Measurements from ENCODE around the gene PEX3. TPM values are rescaled to one million over a fixed set of nuclear protein-coding genes. Genes with fewer than 3 reads are reported as not detected.

Gene PEX3
- total RNA-seq, 1 experiment from 2014 or later, result 17.9 TPM

- Histone ChIP-seq H3K4me1 (ENCODE audit: insufficient read depth, low read length) (no peaks in the 10 kb centered on the region), H3K27ac (ENCODE audit: insufficient read length, low read depth, low read length) (no peak overlapping the region), H4K5ac (ENCODE audit: insufficient read length, low read depth, low read length) (no peak overlapping the region), H3T11ph (ENCODE audit: low read length) (no peak overlapping the region), H3K14ac (ENCODE audit: insufficient read depth, low read length) (no peak overlapping the region), H2BK5ac (ENCODE audit: insufficient read length, low read length) (no peak overlapping the region), H3K56ac (ENCODE audit: insufficient read length, low read depth, low read length) (no peak overlapping the region), H4K8ac (replicated peaks; ENCODE audit: insufficient read length, low read depth, low read length) (no peak overlapping the region), H2BK20ac (ENCODE audit: low read depth, low read length, poor library complexity, severe bottlenecking) (no peak overlapping the region), H2AK5ac (ENCODE audit: insufficient read length, low read length) (no peak overlapping the region), H3K27me3 (ENCODE audit: insufficient read depth, low read length) (no peaks in the 10 kb centered on the region; the same call in 1 of the 2 replicates), H3K79me1 (ENCODE audit: insufficient read depth, low read depth, low read length, poor library complexity, severe bottlenecking) (no peaks in the 10 kb centered on the region), H3K4ac (ENCODE audit: low read depth, low read length) (no peak overlapping the region), H2BK12ac (ENCODE audit: insufficient read length, low read depth, low read length) (no peak overlapping the region), H3K23ac (ENCODE audit: insufficient read length, low read depth, low read length) (no peak overlapping the region), H3K23me2 (ENCODE audit: insufficient read length, low read depth, low read length, poor library complexity, severe bottlenecking) (no peaks in the 10 kb centered on the region), H3K79me2 (ENCODE audit: insufficient read depth, low read length) (no peaks in the 10 kb centered on the region), H3K9me3 (ENCODE audit: control insufficient read depth, low read depth, low read length) (no peaks in the 10 kb centered on the region), H4K91ac (ENCODE audit: insufficient read length, low read depth, low read length) (no peak overlapping the region), H3K4me2 (ENCODE audit: insufficient read depth, insufficient read length, low read length) (no peak overlapping the region), H2BK15ac (ENCODE audit: low read depth, low read length) (no peak overlapping the region), H2BK120ac (ENCODE audit: low read depth, low read length, poor library complexity, severe bottlenecking) (no peak overlapping the region), H3K9ac (ENCODE audit: extremely low read depth, insufficient read length, low read length) (no peak overlapping the region), H4K20me1 (ENCODE audit: control insufficient read depth, insufficient read depth, insufficient read length) (no peaks in the 10 kb centered on the region), H2AFZ (ENCODE audit: low read length) (no peak overlapping the region), H3K18ac (ENCODE audit: insufficient read length, low read depth, low read length) (no peak overlapping the region)
- H3K4me3 Mint-ChIP-seq, result no peak overlapping the region
- H3K36me3 Mint-ChIP-seq (ENCODE audit: insufficient read depth in 1 of 3, low read depth in 3 of 3), result peaks cover 2 to 6% (median 4%) of the 10 kb centered on the region in 3 experiments; a peak in 3 of 7 replicates
- H3K9me3 Mint-ChIP-seq, result no peaks in the 10 kb centered on the region
- H3K27me3 Mint-ChIP-seq (ENCODE audit: low read depth), result no peaks in the 10 kb centered on the region
- no peak overlapping the region for H3K27ac Mint-ChIP-seq
- H3K4me1 Mint-ChIP-seq, result no peaks in the 10 kb centered on the region
- TF ChIP-seq, protein P1, sequence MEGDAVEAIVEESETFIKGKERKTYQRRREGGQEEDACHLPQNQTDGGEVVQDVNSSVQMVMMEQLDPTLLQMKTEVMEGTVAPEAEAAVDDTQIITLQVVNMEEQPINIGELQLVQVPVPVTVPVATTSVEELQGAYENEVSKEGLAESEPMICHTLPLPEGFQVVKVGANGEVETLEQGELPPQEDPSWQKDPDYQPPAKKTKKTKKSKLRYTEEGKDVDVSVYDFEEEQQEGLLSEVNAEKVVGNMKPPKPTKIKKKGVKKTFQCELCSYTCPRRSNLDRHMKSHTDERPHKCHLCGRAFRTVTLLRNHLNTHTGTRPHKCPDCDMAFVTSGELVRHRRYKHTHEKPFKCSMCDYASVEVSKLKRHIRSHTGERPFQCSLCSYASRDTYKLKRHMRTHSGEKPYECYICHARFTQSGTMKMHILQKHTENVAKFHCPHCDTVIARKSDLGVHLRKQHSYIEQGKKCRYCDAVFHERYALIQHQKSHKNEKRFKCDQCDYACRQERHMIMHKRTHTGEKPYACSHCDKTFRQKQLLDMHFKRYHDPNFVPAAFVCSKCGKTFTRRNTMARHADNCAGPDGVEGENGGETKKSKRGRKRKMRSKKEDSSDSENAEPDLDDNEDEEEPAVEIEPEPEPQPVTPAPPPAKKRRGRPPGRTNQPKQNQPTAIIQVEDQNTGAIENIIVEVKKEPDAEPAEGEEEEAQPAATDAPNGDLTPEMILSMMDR (conservative IDR thresholded peaks at IDR 0.05), result no peak
- no CpG with 5 or more reads among the region's 2 CpGs for WGBS (ENCODE audit: extremely low coverage, insufficient read length, low lambda C conversion rate)
- DNase-seq, result no peak
Measured at GRCh38 chr6:143465546-143465945, 14.9 kb downstream of the PEX3 start.
